Smooth muscle cell of trachea (primary cell): ENCODE results near the gene SCN7A. TPM values are rescaled to one million over a fixed set of nuclear protein-coding genes. Genes with fewer than 3 reads are reported as not detected.

Source experiments
- total RNA-seq: library from RNA; depleted of rRNA; stranded (reverse); fragments of >200 nt; gene quantifications from 2 replicates; pipeline ENCODE4 v1.2.1, GENCODE V29; 2014

Gene SCN7A
- total RNA-seq: 14.5 and 16.4 TPM in 2 replicates

DNA sequence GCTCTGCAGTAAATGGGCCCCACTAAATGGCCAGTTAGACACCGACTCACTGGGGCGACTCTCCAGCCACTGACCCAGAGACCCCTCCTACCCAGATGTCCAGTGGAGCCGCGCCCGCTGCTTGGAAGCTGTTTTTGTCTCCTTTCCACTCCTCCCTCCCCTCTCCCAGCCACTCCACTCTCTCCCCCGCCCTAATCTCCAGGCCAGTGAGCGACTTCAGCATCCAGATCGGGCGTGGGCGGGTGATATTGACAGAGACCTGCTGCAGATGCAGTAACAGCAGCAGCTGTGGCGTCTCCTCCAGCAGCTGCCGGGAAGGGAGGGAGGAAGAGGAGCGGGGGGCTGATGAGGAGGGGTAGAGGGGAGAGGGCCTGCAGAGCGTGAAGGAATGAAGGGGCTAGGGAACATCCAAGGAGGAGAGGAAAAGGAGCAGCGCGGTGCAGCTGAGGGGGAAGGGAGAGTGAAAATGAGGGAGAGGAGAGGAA, at the start of gene SCN7A:
SCN7A (minus strand) TSS at position 110 of the 485 bp plus-strand sequence. CDS start 16,553 bp downstream, outside the sequence.

GRCh38 chr2:166375736-166376487, 118.1 kb downstream of the SCN7A start, which contains the start of gene SCN9A:
Gene SCN9A, minus strand, starts transcription at chr2:166375944. Its CDS starts 64,188 bp downstream, at chr2:166311756.

Other genes with a start within 250 kb of the SCN7A start
- gene SCN9A, start 118.3 kb downstream of the SCN7A start, total RNA-seq: 20.5 and 40.9 TPM in 2 replicates